GM21447 (cell line): ENCODE measurements around the gene TMEM179B.
"Not testable (repeated sequence)": the region's sequence is repeated elsewhere in the genome, so short reads cannot be mapped to it uniquely, and the experiment has no call there.

Source experiments
- ATAC-seq: cut with Tn5 transposase; IDR thresholded peaks from one replicate; pipeline ENCODE4 v1.9.1; 2021; ENCODE audit not compliant: unreplicated experiment

Gene TMEM179B, protein sequence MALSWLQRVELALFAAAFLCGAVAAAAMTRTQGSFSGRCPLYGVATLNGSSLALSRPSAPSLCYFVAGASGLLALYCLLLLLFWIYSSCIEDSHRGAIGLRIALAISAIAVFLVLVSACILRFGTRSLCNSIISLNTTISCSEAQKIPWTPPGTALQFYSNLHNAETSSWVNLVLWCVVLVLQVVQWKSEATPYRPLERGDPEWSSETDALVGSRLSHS

GRCh38 chr11:62787005-62787759, at the start of gene TMEM179B:
Gene TMEM179B (plus strand): TSS chr11:62787402. CDS start chr11:62787432, 30 bp downstream.
- peak; percentile 72 for ATAC-seq

DNA sequence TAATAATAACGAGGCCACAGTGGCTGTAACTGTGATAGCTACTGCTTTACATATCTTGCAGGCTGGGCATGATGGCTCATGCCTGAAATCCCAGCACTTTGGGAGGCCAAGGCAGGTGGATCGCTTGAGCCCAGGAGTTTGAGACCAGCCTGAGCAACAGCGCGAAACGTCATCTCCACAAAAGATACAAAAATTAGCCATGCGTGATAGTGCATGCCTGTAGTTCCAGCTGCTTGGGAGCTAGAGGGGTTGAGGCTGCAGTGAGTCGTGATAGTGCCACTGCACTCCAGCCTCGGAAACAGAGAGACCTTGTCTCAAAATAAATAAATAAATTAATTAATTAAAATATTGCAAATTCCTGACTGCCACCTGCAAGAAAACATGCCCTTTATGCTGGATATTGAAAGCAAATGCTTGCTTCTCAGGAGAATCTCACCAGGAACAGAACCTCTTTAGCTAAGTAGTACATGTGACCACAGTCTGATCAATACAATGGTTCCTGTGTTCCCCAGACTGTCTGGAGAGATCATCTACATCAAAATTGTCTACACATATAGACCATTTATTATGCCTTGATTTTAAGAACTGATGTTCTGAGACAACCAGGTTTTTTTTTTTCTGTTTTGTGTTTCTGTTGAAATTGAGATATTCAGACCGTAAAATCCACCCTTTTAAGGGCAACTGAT, 39.6 kb upstream of the TMEM179B start:
- no peak for ATAC-seq

DNA sequence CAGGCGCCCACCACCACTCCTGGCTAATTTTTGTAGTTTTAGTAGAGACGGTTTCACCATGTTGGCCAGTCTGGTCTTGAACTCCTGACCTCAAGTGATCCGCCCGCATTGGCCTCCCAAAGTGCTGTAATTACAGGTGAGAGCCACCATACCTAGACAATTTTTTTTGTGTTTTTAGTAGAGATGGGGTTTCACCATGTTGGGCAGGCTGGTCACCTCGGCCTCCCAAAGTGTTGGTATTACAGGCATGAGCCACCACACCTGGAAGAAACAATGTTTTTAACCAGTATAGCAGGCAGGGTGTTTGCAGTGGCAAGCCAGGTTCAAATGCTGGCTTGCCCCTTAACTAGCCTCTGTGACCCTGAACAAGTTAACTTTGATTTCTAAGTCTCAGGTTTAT, 37.3 kb upstream of the TMEM179B start:
- ATAC-seq = not testable (repeated sequence)

- no peak for ATAC-seq
Observed at GRCh38 chr11:62752177-62752785, 34.9 kb upstream of the TMEM179B start.

DNA sequence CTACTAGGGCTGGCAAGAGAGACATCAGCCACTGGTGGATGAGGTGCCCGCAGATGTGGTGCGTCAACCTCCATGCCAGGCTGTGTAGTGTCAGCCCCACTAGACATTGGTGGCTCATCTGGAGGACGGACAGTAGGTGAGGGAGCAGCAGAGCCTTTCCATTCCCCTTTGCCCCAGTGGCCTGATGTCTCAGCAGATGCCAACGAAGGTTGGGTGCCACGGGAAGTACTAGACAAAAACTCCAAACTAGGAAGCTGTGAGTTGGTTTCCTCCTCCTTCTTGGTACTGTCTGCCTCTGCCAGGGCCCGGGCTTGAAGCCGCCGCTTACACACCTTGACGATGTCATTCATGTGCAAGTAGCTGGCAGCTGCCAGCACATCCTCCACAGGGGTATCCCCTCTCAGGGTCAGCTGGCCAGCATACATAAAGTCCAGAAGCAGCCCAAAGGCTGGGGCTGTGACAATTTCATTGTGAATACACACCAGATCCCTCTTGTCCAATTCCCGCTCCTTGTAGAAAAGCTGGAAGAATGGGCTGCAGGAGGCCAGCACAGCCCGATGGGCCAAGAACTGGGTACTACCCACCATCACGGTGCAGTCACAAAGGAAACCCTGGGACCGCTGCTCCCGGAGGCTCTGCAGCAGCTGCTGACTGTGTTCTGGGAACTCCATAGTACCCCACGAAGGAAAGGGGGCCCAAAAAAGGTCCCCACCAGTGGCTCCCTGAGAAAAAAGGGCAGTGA, 34.0 kb upstream of the TMEM179B start:
- ATAC-seq = no peak

GRCh38 chr11:62753736-62754603, 33.2 kb upstream of the TMEM179B start, which contains the start of gene ZBTB3:
Gene ZBTB3 (minus strand): TSS chr11:62754160. CDS start chr11:62753664, 496 bp downstream.
- peak; percentile 94 for ATAC-seq

- ATAC-seq = no peak
Observed at GRCh38 chr11:62755086-62755615, 32.1 kb upstream of the TMEM179B start.

GRCh38 chr11:62757846-62758788, 29.1 kb upstream of the TMEM179B start:
- ATAC-seq = no peak

DNA sequence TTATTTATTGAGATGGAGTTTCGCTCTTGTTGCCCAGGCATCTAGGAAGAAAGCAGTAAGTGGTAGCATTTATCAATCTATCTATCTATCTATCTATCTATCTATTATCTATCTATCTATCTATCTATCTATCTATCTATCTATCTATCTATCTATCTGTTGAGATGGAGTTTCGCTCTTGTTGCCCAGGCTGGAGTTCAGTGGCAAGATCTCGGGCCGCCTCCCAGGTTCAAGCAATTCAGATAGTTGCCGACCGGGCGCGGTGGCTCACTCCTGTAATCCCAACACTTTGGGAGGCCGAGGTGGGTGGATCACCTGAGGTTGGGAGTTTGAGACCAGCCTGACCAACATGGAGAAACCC, 26.4 kb upstream of the TMEM179B start:
- not testable (repeated sequence) for ATAC-seq

GRCh38 chr11:62770778-62771143, 16.4 kb upstream of the TMEM179B start:
- ATAC-seq = no peak

DNA sequence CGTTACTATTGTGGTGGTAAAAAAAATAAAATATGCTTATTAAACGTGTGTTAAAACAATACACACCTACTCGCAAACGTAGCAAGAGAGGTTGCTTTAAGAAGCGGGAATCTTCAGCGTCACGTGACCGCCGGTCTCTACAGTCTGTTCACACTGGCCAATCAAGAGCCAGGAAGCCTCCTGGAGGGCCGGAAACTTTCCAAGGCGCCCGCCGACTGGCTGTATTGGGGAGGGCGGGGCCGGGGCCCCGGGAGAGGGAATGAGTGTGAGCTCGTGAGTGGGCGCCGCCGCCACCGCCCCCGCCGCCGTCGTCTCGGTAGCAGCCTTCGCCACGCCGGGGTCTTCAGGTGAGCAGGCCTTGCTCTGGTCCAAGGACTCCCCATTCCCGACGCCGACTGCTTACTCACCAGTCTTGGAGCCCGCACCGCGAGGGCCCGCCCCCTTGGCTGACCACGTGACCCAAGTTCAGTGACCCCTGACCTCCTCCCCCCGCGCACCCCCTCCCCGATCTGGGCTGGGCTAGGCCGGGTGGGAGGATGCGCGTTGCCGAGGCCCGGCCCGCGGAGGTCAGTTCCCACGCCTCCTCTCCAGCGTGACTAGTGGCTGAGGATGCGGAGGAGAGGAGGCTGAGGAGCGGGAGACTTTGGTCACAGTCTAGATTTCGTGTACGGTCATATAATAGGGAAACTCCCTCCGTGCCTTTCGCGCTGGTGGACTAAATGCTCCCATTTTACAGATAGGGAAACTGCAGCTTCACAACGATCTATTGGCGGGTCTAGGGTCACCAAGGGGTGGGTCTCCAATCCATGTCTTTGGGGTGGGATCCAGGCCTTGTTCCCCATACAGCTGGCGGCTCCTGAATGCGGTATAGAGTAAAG, 15.8 kb upstream of the TMEM179B start, which contains the start of gene TAF6L:
Gene TAF6L (plus strand): TSS at position 253 of the 878 bp plus-strand sequence. CDS start 4,388 bp downstream, outside the sequence.
- ATAC-seq = peak; percentile 77

- no peak for ATAC-seq
Observed at GRCh38 chr11:62774407-62774806, 12.8 kb upstream of the TMEM179B start.

GRCh38 chr11:62775646-62776045, 11.6 kb upstream of the TMEM179B start:
- no peak for ATAC-seq

DNA sequence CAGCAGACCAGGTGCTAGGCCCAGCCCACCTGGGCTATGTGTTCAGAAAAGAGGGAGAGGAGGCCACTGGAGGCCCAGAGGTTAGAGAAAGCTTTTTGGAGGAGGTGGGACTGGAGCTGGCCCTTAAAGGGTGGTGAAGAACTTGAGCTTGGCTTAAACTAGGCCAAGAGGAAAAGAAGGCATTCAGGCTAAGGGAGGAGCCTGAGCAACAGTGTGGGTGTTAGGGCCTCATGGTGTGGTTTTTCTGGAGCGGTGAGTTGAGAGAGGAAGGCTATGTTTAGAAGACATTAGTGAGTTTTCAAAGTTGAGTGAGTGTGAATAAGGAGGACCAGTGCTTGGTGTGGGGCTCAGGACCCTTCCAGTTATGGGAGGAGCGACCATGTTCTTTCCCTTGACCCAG, 9.8 kb upstream of the TMEM179B start:
- no peak for ATAC-seq

GRCh38 chr11:62778441-62778840, 8.8 kb upstream of the TMEM179B start:
- no peak for ATAC-seq

DNA sequence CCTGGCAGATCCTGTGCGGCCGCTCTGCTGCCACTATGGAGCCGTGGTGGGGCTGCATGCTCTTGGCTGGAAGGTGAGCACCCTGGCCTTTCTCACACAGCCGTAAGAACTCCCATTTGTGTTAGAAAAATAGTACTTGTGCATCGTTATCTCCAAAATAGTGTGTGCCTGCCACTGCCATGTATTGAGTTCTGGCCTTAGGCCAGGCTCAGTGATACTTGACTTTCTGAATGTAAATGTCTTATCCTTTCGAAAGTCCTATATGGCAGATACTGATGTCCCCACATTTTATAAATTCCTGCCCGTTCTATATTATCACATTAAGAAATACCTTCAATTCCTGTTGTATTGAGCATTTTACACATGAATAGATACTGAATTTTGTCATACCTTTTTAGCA, 4.4 kb upstream of the TMEM179B start:
- no peak for ATAC-seq

DNA sequence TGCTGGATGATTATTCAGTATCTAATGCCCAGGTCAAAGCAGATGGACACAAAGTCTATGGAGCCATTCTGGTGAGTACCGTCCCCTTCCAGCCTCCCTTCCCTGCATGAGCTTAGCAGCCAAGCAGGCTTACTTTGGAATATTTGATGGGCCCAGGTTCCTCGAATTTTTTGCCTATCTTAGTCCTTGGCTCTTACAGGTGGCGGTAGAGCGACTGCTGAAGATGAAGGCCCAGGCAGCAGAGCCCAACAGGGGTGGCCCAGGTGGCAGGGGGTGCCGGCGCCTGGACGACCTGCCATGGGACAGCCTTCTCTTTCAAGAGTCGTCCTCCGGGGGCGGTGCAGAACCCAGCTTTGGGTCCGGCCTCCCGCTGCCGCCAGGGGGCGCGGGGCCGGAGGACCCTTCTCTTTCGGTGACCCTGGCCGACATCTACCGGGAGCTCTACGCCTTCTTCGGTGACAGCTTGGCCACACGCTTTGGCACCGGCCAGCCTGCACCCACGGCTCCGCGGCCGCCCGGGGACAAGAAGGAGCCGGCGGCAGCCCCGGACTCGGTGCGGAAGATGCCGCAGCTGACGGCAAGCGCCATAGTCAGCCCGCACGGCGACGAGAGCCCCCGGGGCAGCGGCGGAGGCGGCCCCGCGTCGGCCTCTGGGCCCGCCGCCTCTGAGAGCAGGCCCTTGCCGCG, 741 bp upstream of the TMEM179B start:
- ATAC-seq = peak; percentile 63
